Activated CD4-positive, alpha-beta memory T cell treated with anti-CD3 and anti-CD28 coated beads for 36 hours (primary cell): ENCODE data around the gene CAMTA1. TPM values are rescaled to one million over a fixed set of nuclear protein-coding genes. Genes with fewer than 3 reads are reported as not detected.

Experiments
- CTCF ChIA-PET: fragments of 350-600 bp; sonication (Branson Sonifier 250); formaldehyde crosslinking; loops from one replicate; lab custom pipeline; 2021; ENCODE audit warnings: antibody characterized with exemption, inconsistent platforms; lab: Charles Lee
- POLR2A ChIA-PET: fragments of 350-600 bp; sonication (Branson Sonifier 250); formaldehyde crosslinking; loops from one replicate; lab custom pipeline; 2021; ENCODE audit warnings: antibody characterized with exemption; lab: Charles Lee
- DNase-seq: peaks from one replicate; pipeline ENCODE4 v3.0.0-alpha.2; 2020
- H3K27ac Mint-ChIP-seq: one replicate; pipeline ENCODE4 v1.8.0; 2021; ENCODE audit warnings: mixed read lengths
- H3K27me3 Mint-ChIP-seq: one replicate; pipeline ENCODE4 v1.8.0; 2021; ENCODE audit warnings: mixed read lengths
- H3K36me3 Mint-ChIP-seq: one replicate; pipeline ENCODE4 v1.8.0; 2021; ENCODE audit warnings: mixed read lengths
- H3K4me1 Mint-ChIP-seq: one replicate; pipeline ENCODE4 v1.8.0; 2021; ENCODE audit warnings: low read depth, mixed read lengths
- H3K4me3 Mint-ChIP-seq: one replicate; pipeline ENCODE4 v1.8.0; 2021; ENCODE audit warnings: mild to moderate bottlenecking, mixed read lengths
- H3K9me3 Mint-ChIP-seq: one replicate; pipeline ENCODE4 v1.8.0; 2021; ENCODE audit warnings: mixed read lengths
- intact Hi-C: fragments of 100-400 bp; cut with micrococcal nuclease; formaldehyde crosslinking; loops from one replicate; pipeline ENCODE4 v1.15.1; 2023
- total RNA-seq, 2 experiments: library from RNA; stranded (reverse); gene quantifications; one replicate each; pipeline ENCODE4 v1.2.3, GENCODE V29; 2021

CAMTA1 gene
- total RNA-seq, 2 experiments from 2014 or later = 64.7 to 68.9 TPM

DNA sequence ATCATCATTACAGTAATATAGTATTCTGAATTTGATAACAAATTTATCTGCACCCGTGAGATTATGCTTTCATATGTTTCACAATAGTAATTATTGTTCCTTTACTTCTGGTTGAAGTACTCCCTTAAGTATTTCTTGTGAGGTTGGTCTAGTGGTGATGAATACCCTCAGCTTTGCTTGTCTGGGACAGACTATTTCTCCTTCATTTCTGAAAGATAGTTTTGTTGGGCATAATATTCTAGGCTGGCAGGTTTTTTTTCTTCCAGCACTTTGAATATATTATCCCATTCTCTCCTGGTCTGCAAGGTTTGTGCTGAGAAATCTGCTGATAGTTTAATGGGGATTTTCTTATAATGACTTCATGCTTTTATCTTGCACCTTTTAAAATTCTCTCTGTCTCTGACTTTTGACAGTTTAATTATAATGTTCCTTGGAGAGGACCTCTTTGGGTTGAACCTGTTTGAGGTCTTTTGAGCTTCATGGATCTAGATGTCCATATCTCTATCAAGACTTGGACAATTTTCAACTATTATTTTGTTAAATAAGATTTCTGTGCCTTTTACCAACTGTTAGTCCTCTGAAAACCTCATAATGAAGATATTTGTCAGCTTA is 614.4 kb downstream of the CAMTA1 start:
- H3K4me1 Mint-ChIP-seq = no peaks in the 10 kb centered on the region
- POLR2A ChIA-PET = no interaction called here
- no peak overlapping the region for H3K27ac Mint-ChIP-seq
- peaks cover 15% of the 10 kb centered on the region for H3K27me3 Mint-ChIP-seq
- peaks cover 21% of the 10 kb centered on the region for H3K9me3 Mint-ChIP-seq
- no peak for DNase-seq
- CTCF ChIA-PET = no interaction called here
- H3K36me3 Mint-ChIP-seq = peaks cover 2% of the 10 kb centered on the region
- intact Hi-C loops = no loop called here
- no peak overlapping the region for H3K4me3 Mint-ChIP-seq

DNA sequence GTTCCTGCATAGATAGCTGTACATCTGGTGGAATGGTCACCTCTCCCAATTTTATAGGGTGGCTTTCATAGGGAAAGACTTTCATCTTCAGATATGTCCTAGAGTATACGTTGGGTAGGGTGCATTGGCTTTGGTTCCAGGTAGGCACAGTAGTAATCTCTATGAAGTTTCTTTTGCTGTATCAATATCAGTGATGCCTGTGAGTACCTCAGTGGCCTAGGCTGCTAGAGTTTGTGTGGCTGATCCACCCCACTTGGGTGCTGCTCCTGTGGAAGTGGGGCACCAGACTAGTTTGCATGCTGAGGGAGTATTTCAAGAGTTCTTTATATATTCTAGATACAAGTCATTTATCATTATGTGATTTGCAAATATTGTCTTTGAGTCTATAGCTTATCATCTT is 615.3 kb downstream of the CAMTA1 start:
- intact Hi-C loops = no loop called here
- H3K4me1 Mint-ChIP-seq = no peaks in the 10 kb centered on the region
- no peak for DNase-seq
- H3K27ac Mint-ChIP-seq = no peak overlapping the region
- H3K4me3 Mint-ChIP-seq = no peak overlapping the region
- H3K27me3 Mint-ChIP-seq = peaks cover 15% of the 10 kb centered on the region
- CTCF ChIA-PET = no interaction called here
- peaks cover 2% of the 10 kb centered on the region for H3K36me3 Mint-ChIP-seq
- peaks cover 18% of the 10 kb centered on the region for H3K9me3 Mint-ChIP-seq
- POLR2A ChIA-PET = no interaction called here

DNA sequence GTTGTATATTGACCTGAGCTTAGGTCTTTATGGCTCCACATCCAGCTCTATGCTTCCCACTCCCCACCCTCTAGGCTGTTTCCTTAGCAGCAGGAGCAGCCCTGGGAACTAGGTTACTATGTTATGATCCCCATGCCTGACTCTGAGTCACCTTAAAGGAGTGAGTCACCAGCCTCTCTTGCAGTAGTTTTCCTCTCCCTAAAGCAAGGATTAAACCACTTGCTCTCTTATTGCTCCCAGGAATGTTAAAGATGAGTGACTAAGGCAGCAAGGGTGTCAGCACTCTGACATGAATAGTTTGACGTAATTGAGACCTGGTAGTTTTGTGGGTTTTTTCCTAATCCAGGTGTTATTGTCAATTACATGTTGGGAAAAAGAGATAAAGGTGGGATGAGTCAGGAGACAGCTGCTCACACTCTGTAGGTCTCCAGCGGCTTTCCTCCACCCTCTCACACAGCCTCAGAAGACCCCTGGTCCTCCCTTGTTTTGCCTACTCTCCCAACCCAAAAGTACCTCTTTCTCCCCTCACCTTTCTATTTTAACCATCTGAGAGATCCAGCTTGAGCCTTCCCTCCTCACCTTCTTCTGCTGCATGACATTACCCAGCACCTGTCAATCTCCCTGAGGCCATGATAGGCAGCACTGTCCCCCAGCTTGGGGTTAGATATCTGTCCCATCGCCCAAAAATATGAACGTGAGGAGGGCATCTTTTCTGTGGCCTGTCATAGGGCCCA is 616.7 kb downstream of the CAMTA1 start:
- CTCF ChIA-PET = no interaction called here
- intact Hi-C loops = no loop called here
- no peaks in the 10 kb centered on the region for H3K36me3 Mint-ChIP-seq
- peaks cover 8% of the 10 kb centered on the region for H3K27me3 Mint-ChIP-seq
- peaks cover 12% of the 10 kb centered on the region for H3K9me3 Mint-ChIP-seq
- POLR2A ChIA-PET = no interaction called here
- no peaks in the 10 kb centered on the region for H3K4me1 Mint-ChIP-seq
- no peak overlapping the region for H3K4me3 Mint-ChIP-seq
- no peak for DNase-seq
- H3K27ac Mint-ChIP-seq = no peak overlapping the region

DNA sequence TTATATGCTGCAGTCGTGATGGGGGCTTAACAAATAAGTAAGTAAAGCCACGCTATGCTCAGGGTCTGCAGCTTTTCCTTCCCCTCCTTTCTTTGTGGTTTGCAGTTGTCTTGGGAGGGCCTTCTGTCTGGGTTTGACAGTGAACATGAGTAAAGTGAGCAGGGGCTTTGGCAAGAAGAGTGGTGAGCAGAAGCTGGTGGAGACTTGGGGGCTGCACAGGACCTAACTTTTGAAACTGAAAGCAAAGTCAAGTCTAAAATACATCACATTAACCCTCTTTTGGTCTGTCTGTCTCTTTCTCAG is 617.2 kb downstream of the CAMTA1 start:
- no peak for DNase-seq
- Mint-ChIP-seq H3K4me3 (no peak overlapping the region), H3K36me3 (no peaks in the 10 kb centered on the region), H3K27ac (no peak overlapping the region), H3K27me3 (peaks cover 8% of the 10 kb centered on the region), H3K9me3 (peaks cover 12% of the 10 kb centered on the region), H3K4me1 (no peaks in the 10 kb centered on the region)
- CTCF ChIA-PET = no interaction called here
- POLR2A ChIA-PET = no interaction called here
- intact Hi-C loops = no loop called here

DNA sequence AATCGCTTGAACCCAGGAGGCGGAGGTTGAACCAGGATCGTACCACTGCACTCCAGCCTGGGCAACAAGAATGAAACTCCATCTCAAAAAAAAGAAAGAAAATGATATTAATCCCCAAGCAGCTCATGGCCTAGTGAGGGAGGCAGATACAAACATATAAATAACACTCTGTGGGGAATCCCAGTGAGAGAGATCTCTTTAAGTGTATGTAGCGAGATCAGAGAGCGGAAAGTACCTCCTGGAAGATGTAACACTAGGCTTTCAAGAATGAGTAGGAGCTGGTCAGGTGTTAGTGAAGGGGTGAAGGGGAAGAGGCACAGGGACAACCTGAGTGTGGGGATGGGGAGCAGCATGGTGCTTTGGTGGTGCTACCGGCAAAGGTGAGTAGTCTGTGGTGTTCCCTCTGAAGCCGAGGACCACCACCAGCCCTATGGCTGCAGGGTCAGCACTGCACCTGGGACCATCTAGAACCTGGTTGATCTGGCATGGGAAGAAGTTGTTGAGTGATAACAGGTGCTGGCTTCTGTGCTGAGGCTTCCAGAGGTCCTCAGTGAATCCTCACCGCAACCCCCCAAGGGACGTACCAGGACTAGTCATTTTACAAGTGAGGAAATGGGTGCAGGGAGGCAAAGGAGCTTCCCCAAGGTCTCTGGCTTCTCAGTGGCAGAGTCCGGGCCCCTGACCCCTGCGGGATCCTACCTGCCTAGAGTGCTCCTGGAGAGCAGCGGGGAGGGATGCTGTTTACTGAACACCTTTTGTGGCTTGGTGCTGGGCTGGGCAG is 618.2 kb downstream of the CAMTA1 start:
- POLR2A ChIA-PET = no interaction called here
- Mint-ChIP-seq H3K27me3 (peaks cover 8% of the 10 kb centered on the region), H3K4me1 (no peaks in the 10 kb centered on the region), H3K4me3 (no peak overlapping the region), H3K27ac (no peak overlapping the region), H3K9me3 (peaks cover 12% of the 10 kb centered on the region), H3K36me3 (no peaks in the 10 kb centered on the region)
- DNase-seq = no peak
- intact Hi-C loops = no loop called here
- CTCF ChIA-PET = no interaction called here

DNA sequence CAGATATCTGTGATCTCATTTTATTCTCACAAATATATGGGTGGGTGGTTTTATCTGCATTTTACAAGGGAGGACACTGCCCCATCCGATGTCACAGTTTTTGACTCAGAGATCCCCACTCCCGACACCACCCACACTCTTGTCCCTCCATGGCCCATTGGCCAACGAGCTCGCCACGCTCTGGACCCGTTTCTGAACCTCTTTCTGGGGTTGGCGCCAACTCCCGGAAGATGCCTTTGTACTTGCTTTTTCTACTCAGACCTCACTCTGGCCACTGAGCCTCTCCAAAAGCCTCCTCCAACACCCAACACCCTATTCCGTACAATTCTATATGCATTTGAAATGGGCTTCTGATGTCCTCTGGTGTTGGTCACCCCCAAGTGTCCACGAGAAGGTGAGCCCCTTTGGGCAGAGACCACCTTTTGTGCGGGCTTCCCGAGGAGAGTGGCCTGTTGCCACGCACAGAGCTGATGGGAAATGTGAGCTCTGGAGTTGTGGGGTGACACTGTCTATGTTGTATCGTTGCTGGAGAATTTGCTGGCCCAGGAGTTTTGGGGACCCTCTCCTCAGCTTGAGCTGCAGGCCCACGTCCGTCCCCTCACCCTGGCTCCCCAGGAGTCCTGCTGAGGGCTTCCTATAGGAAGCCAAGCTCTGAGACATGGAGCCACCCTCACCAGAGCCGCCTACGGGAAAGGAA is 618.9 kb downstream of the CAMTA1 start:
- ChIA-PET CTCF (no interaction called here), POLR2A (no interaction called here)

DNA sequence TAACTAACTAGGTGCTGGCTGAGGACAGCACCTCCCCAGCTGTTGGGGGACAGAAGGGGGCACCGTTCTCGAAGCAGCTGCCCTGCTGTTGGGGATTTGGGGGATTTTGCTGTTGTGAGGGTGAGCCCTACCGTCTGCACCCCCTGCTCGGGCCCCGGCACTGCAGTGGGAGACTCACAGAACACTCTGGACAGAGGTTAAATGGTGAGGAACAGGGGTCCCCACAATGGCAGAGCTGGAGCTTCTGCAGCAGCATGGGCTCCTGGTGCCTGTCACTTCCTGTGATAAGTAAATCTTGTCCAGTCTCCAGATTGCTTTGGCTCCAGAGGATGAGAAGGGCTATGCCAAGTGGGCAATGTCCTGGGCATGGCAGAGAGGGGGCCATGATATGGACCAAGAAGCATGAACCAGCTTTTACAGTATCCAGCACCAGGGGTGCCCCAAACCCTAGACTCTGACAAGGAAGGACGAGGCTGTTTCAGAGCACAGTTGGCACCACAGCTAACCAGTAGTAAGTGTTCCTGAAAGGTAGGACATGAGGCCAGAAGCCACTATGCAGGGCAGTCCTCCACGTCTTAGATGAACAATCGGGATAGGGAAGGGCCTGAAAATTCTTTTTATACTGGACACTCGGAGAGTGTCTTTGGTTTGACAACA is 620.7 kb downstream of the CAMTA1 start:
- Mint-ChIP-seq H3K27me3 (peaks cover 8% of the 10 kb centered on the region), H3K9me3 (peaks cover 3% of the 10 kb centered on the region), H3K4me1 (no peaks in the 10 kb centered on the region), H3K27ac (no peak overlapping the region), H3K4me3 (no peak overlapping the region), H3K36me3 (no peaks in the 10 kb centered on the region)
- CTCF ChIA-PET = no interaction called here
- intact Hi-C loops = no loop called here
- POLR2A ChIA-PET = no interaction called here
- no peak for DNase-seq

More for the DNA sequence above, 618.9 kb downstream of the CAMTA1 start:
- intact Hi-C loops = no loop called here
- H3K9me3 Mint-ChIP-seq = peaks cover 12% of the 10 kb centered on the region
- H3K4me1 Mint-ChIP-seq = no peaks in the 10 kb centered on the region
- DNase-seq = no peak
- peaks cover 8% of the 10 kb centered on the region for H3K27me3 Mint-ChIP-seq
- H3K36me3 Mint-ChIP-seq = no peaks in the 10 kb centered on the region
- H3K27ac Mint-ChIP-seq = no peak overlapping the region
- H3K4me3 Mint-ChIP-seq = no peak overlapping the region

DNA sequence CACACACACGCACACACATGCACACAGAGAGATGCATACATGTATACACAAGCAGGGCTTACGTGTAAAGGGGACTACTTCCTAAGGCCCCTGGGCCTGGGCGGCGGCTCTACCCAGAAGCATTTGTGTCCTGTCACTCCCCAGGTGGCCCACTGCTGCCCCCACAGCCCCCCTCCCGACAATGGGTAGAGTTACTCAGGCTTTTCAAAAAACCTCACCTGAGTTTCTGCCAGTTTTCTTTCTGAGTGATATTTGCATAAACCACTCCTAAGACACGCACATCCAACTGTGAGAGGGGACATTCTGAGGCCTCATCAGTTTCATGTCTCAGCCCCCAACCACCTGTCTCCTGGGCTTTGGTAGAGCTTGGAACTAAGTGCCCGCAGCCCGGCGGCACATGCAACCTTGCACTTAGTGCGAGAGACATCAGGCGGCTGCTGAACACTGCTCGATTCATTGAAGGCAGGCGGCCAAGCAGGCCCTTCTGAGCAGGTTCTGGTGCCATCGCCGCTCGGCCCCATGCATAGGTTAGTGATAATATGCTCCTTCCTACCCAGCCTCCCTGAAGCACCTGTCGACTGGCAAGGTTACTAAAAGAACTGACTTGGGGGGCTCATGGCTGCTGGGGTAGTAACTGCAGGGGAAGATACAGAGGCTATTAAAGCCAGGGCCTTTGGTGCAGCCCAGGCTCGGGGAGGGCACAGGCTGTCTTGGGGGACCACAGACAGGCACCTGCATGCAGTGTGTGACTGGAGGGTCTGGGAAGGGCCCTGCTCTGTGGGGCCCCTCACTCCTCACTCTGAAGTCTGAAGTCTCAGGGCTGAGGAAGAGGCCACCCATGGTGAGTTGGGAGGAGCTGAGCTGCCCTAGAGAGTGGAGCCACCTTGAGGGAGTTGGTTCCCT is 621.6 kb downstream of the CAMTA1 start:
- no peak overlapping the region for H3K27ac Mint-ChIP-seq
- CTCF ChIA-PET = no interaction called here
- intact Hi-C loops = no loop called here

DNA sequence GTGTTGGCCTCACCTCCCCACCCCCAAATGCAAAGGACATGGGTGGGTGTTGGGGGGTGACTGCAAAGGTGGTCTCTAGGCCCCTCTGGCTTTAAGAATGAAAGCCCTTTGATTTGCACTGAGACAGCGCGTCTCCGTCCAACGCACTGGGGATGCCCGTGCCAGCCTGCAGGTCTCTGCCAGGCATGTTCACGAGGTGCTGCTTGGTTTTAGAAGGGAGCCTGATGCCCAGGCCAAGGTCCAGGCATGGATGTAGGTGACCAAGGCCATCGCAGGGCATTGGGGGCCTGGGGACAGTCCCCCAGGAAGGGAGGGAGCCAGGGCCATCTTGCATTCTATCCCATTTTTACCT is 622.3 kb downstream of the CAMTA1 start:
- no peak for DNase-seq
- POLR2A ChIA-PET = no interaction called here

More for the DNA sequence above, 621.6 kb downstream of the CAMTA1 start:
- Mint-ChIP-seq H3K9me3 (peaks cover 3% of the 10 kb centered on the region), H3K27me3 (peaks cover 6% of the 10 kb centered on the region), H3K4me1 (no peaks in the 10 kb centered on the region), H3K4me3 (no peak overlapping the region), H3K36me3 (no peaks in the 10 kb centered on the region)
- POLR2A ChIA-PET = no interaction called here
- no peak for DNase-seq

DNA sequence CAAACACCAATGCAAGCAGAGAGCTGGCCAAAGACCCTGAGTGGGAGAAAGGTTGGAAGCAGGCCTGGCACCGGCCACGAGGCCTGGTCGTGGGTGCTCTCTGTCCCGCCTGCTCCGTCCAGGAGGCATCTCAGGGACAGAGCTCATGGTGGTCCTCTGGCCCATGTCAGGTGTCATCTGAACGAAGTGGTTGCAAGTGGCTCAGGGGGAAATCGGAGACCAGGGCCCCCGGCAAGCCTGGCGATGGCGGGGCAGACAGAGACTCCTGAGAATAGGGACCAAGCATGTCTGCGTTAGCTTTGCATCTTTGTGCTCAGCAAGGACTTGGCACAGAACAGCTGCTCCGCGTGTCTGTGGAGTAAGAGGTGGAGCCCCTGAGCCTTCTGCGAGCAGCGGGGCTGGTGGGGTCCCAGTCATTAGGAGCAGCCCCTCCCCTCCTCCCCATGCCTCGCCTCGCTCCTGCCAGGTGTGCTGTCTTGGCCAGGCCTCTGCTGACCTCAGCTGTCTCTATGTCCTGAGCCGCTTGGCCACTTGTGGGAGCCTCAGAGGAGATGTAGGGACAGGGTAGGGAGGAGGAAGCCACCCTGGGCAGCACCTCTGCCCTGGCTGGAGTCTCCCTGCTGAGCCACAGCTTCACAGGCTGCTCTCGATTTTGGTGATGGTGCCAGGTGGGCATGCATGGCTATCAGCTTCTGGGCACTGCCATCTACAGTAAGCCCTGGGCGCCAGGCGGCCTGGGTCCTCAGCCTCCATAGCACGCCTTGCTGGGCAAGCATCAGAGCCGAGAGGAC is 622.9 kb downstream of the CAMTA1 start:
- POLR2A ChIA-PET = no interaction called here

More for the DNA sequence above, 622.3 kb downstream of the CAMTA1 start:
- CTCF ChIA-PET = no interaction called here
- intact Hi-C loops = no loop called here
- Mint-ChIP-seq H3K27ac (no peak overlapping the region), H3K4me3 (no peak overlapping the region), H3K4me1 (no peaks in the 10 kb centered on the region), H3K36me3 (no peaks in the 10 kb centered on the region), H3K27me3 (peaks cover 2% of the 10 kb centered on the region), H3K9me3 (no peaks in the 10 kb centered on the region)

DNA sequence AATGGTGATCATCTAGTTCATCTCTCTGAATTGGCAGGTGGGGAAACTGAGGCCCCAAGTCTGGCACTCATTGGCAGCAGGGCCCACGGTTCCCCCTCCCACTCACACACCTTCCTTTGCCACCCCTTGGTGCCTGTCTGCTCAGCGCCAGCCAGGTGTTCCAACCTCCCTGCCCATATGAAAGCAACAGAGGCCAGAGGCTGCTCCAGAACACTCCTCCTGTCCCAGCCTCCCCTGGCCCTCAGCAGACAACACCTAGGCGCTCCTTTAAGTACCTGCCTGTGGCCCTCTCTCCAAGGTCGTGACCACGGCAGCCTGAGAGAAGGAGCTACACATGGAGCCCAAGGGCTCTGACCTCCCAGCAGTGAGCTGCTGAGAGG is 623.5 kb downstream of the CAMTA1 start:
- no peak for DNase-seq
- H3K27ac Mint-ChIP-seq = no peak overlapping the region
- intact Hi-C loops = no loop called here
- H3K4me3 Mint-ChIP-seq = no peak overlapping the region
- H3K9me3 Mint-ChIP-seq = no peaks in the 10 kb centered on the region
- ChIA-PET CTCF (no interaction called here), POLR2A (no interaction called here)
- H3K4me1 Mint-ChIP-seq = no peaks in the 10 kb centered on the region
- no peaks in the 10 kb centered on the region for H3K36me3 Mint-ChIP-seq
- H3K27me3 Mint-ChIP-seq = no peaks in the 10 kb centered on the region

More for the DNA sequence above, 622.9 kb downstream of the CAMTA1 start:
- Mint-ChIP-seq H3K4me1 (no peaks in the 10 kb centered on the region), H3K4me3 (no peak overlapping the region), H3K27ac (no peak overlapping the region), H3K36me3 (no peaks in the 10 kb centered on the region), H3K27me3 (peaks cover 2% of the 10 kb centered on the region), H3K9me3 (no peaks in the 10 kb centered on the region)
- DNase-seq = no peak
- intact Hi-C loops = no loop called here
- CTCF ChIA-PET = no interaction called here
